Upper lobe of left lung (tissue), 6 donors: ENCODE data around the gene DTNA. TPM values are rescaled to one million over a fixed set of nuclear protein-coding genes. Genes with fewer than 3 reads are reported as not detected.

ENCODE experiments used
- ATAC-seq, 2 donors: fragments of 200-7000 bp; cut with Tn5 transposase; one replicate each; pipeline ENCODE4 v1.9.1; 2022; ENCODE audit warnings: mild to moderate bottlenecking in 2 of 2, moderate library complexity in 2 of 2; ENCODE audit not compliant: low FRiP score in 2 of 2
- DNase-seq, 2 donors: peaks; one replicate each; pipeline ENCODE4 v3.0.0-alpha.2; 2019 to 2020
- H3K27ac ChIP-seq, 4 donors: fragments of 200-600 bp; sonication (generic); one replicate each; pipeline ENCODE4 v1.5.1; 2016 to 2019
- H3K27me3 ChIP-seq, 4 donors: fragments of 200-600 bp; sonication (generic); one replicate each; pipeline ENCODE4 v1.5.1; 2017 to 2019
- H3K36me3 ChIP-seq, 4 donors: fragments of 200-600 bp; sonication (generic); one replicate each; pipeline ENCODE4 v1.5.1; 2016 to 2019
- H3K4me1 ChIP-seq, 4 donors: fragments of 200-600 bp; sonication (generic); one replicate each; pipeline ENCODE4 v1.5.1; 2018 to 2019
- H3K4me3 ChIP-seq, 4 donors: fragments of 200-600 bp; sonication (generic); one replicate each; pipeline ENCODE4 v1.5.1; 2017 to 2019; ENCODE audit warnings: mild to moderate bottlenecking in 2 of 4, moderate library complexity in 1 of 4
- H3K9me3 ChIP-seq, 4 donors: fragments of 200-600 bp; sonication (generic); one replicate each; pipeline ENCODE4 v1.5.1; 2018 to 2019
- CTCF ChIP-seq, 6 experiments: fragments of 450-650 bp in 4 of 6; fragments of 200-600 bp in 2 of 6; sonication (generic) in 2 of 6; IDR thresholded peaks; one replicate each; pipeline ENCODE4 v1.5.1; 2016 to 2019; ENCODE audit warnings: antibody characterized with exemption in 6 of 6
- EP300 ChIP-seq, 4 donors: sonication (generic); formaldehyde crosslinking; IDR thresholded peaks; one replicate each; pipeline ENCODE4 v1.5.1; 2017; ENCODE audit warnings: antibody characterized with exemption in 4 of 4, control low read depth in 2 of 4
- POLR2A ChIP-seq, 4 donors: fragments of 450-650 bp; IDR thresholded peaks; one replicate each; pipeline ENCODE4 v1.5.1; 2016 to 2017; ENCODE audit warnings: antibody characterized with exemption in 4 of 4, mild to moderate bottlenecking in 2 of 4
- POLR2AphosphoS5 ChIP-seq, 2 donors: sonication (generic); formaldehyde crosslinking; IDR thresholded peaks; one replicate each; pipeline ENCODE4 v1.5.1; 2017; ENCODE audit warnings: antibody characterized with exemption in 2 of 2
- WGBS, 2 donors: methylation state at CpG; one replicate each; pipeline ENCODE4 v1.1.5; 2017 to 2018; 5-methylcytosine and 5-hydroxymethylcytosine counted together
- total RNA-seq, 6 donors: library from RNA; depleted of rRNA in 4 of 6; stranded (reverse); fragments of >200 nt in 4 of 6; gene quantifications; one replicate each; pipeline versions ENCODE4 v1.1.0 to v1.2.1, GENCODE V29; 2016 to 2021
- donor health status: DM: no; HTN: no; CAD: no; lungs with moderate emphysema.
- donor health status: DM: no; HTN: yes; CAD: no; lungs with severe emphysema.

DTNA gene
- total RNA-seq, 6 donors from 2014 or later = 7.2 to 25.1 (median 16.7) TPM

- no peak overlapping the region for H3K27ac ChIP-seq
- no peak for TF ChIP-seq POLR2A (IDR thresholded peaks at IDR 0.05)
- TF ChIP-seq CTCF (IDR thresholded peaks at IDR 0.05) = peak in 1 of 6 experiments; percentile 15
- ATAC-seq (peak in 1 of 2 donors; percentile 41), DNase-seq (no peak)
- no peaks in the 10 kb centered on the region for H3K9me3 ChIP-seq
- peaks cover 0 to 5% (median 0%) of the 10 kb centered on the region in 4 donors for H3K36me3 ChIP-seq
- 59 to 61% methylated on average over 6 of the region's 6 CpGs for WGBS, 2 donors
- H3K4me3 ChIP-seq = no peak overlapping the region
- H3K27me3 ChIP-seq = no peaks in the 10 kb centered on the region
- H3K4me1 ChIP-seq = no peaks in the 10 kb centered on the region
These were observed 99.5 kb downstream of the DTNA start for GRCh38 chr18:34809451-34810072.

- no peaks in the 10 kb centered on the region for H3K27me3 ChIP-seq
- no peaks in the 10 kb centered on the region for H3K9me3 ChIP-seq
- WGBS, 2 donors = 73 to 79% methylated on average over 6 of the region's 6 CpGs
- no peaks in the 10 kb centered on the region for H3K4me1 ChIP-seq
- peaks cover 0 to 5% (median 0%) of the 10 kb centered on the region in 4 donors for H3K36me3 ChIP-seq
- no peak for TF ChIP-seq POLR2AphosphoS5 (IDR thresholded peaks at IDR 0.05)
- TF ChIP-seq CTCF (IDR thresholded peaks at IDR 0.05) = no peak
- no peak for TF ChIP-seq EP300 (IDR thresholded peaks at IDR 0.05)
- TF ChIP-seq POLR2A (IDR thresholded peaks at IDR 0.05) = no peak
- no peak for ATAC-seq
- H3K4me3 ChIP-seq = no peak overlapping the region
- DNase-seq = no peak
- H3K27ac ChIP-seq = no peak overlapping the region
These were observed 106.1 kb downstream of the DTNA start for GRCh38 chr18:34816183-34816582.

- no peak for TF ChIP-seq POLR2A (IDR thresholded peaks at IDR 0.05)
- no peak for TF ChIP-seq EP300 (IDR thresholded peaks at IDR 0.05)
- no peak for TF ChIP-seq POLR2AphosphoS5 (IDR thresholded peaks at IDR 0.05)
- TF ChIP-seq CTCF (IDR thresholded peaks at IDR 0.05) = no peak
- ATAC-seq (no peak), DNase-seq (no peak)
- H3K27me3 ChIP-seq = no peaks in the 10 kb centered on the region
- no peaks in the 10 kb centered on the region for H3K4me1 ChIP-seq
- peaks cover 0 to 2% (median 0%) of the 10 kb centered on the region in 4 donors for H3K36me3 ChIP-seq
- H3K4me3 ChIP-seq = no peak overlapping the region
- no peaks in the 10 kb centered on the region for H3K9me3 ChIP-seq
- no peak overlapping the region for H3K27ac ChIP-seq
- 88 to 90% methylated on average over 2 of the region's 2 CpGs for WGBS, 2 donors
These were observed 107.5 kb downstream of the DTNA start for GRCh38 chr18:34817636-34818035.

- Histone ChIP-seq H3K36me3 (no peaks in the 10 kb centered on the region), H3K4me1 (no peaks in the 10 kb centered on the region), H3K9me3 (no peaks in the 10 kb centered on the region), H3K27ac (no peak overlapping the region), H3K4me3 (no peak overlapping the region), H3K27me3 (no peaks in the 10 kb centered on the region)
- 86% methylated on average over 5 of the region's 5 CpGs for WGBS, 2 donors
- ATAC-seq (no peak), DNase-seq (no peak)
- TF ChIP-seq EP300 (IDR thresholded peaks at IDR 0.05) = no peak
- no peak for TF ChIP-seq POLR2AphosphoS5 (IDR thresholded peaks at IDR 0.05)
- no peak for TF ChIP-seq CTCF (IDR thresholded peaks at IDR 0.05)
- TF ChIP-seq POLR2A (IDR thresholded peaks at IDR 0.05) = no peak
These were observed 108.0 kb downstream of the DTNA start for GRCh38 chr18:34818064-34818463.
